Breast epithelium (tissue), 4 donors: ENCODE results near the gene MYO1G. TPM values are rescaled to one million over a fixed set of nuclear protein-coding genes. Genes with fewer than 3 reads are reported as not detected.

Experiments
- DNase-seq, 2 donors: peaks; one replicate each; pipeline ENCODE4 v3.0.0-alpha.2; 2019; ENCODE audit warnings: low spot score in 2 of 2
- H3K27ac ChIP-seq, 2 donors: fragments of 200-600 bp; sonication (generic) in 1 of 2; one replicate each; pipeline ENCODE4 v1.5.1; 2016 to 2019; ENCODE audit warnings: mild to moderate bottlenecking in 1 of 2
- H3K27me3 ChIP-seq, 2 donors: fragments of 200-600 bp; sonication (generic) in 1 of 2; one replicate each; pipeline versions ENCODE4 v1.5.1 to v1.6.0; 2017 to 2019; ENCODE audit warnings: control low read depth in 1 of 2, mild to moderate bottlenecking in 1 of 2
- H3K36me3 ChIP-seq: fragments of 200-600 bp; one replicate; pipeline ENCODE4 v1.5.1; 2019
- H3K4me1 ChIP-seq, 2 donors: fragments of 200-600 bp; sonication (generic); one replicate each; pipeline ENCODE4 v1.5.1; 2016 to 2019; ENCODE audit warnings: control low read depth in 1 of 2
- H3K4me3 ChIP-seq, 3 donors: fragments of 200-600 bp; sonication (generic); 1 replicate in 2 of 3; 2 replicates in 1 of 3; pipeline ENCODE4 v1.5.1; 2016 to 2019; ENCODE audit warnings: mild to moderate bottlenecking in 3 of 3, moderate library complexity in 2 of 3
- H3K9me3 ChIP-seq, 2 donors: fragments of 200-600 bp; sonication (generic) in 1 of 2; one replicate each; pipeline ENCODE4 v1.5.1; 2016 to 2019; ENCODE audit warnings: control low read depth in 1 of 2
- POLR2A ChIP-seq: fragments of 450-650 bp; IDR thresholded peaks from one replicate; pipeline ENCODE4 v1.6.1; 2016; ENCODE audit warnings: antibody characterized with exemption, mild to moderate bottlenecking, moderate library complexity
- POLR2AphosphoS5 ChIP-seq, 3 donors: sonication (generic); formaldehyde crosslinking; IDR thresholded peaks; one replicate each; pipeline ENCODE4 v1.6.1; 2017; ENCODE audit warnings: antibody characterized with exemption in 3 of 3
- intact Hi-C: fragments of 100-400 bp; cut with DNase I; formaldehyde crosslinking; loops from one replicate; pipeline ENCODE4 v1.15.1; 2023; ENCODE audit warnings: low total_unique reads
- total RNA-seq, 3 donors: library from RNA; depleted of rRNA; stranded (reverse); fragments of >200 nt; gene quantifications; one replicate each; pipeline ENCODE4 v1.1.0, GENCODE V29; 2016
- TF ChIP-seq, protein P1 (sequence below), 3 donors: fragments of 450-650 bp; IDR thresholded peaks; one replicate each; pipeline ENCODE4 v1.5.1; 2016 to 2017; ENCODE audit warnings: antibody characterized with exemption in 3 of 3, mild to moderate bottlenecking in 3 of 3, moderate library complexity in 3 of 3

The MYO1G gene
- total RNA-seq, 3 donors from 2014 or later, result 2.0 to 2.9 (median 2.2) TPM

DNA sequence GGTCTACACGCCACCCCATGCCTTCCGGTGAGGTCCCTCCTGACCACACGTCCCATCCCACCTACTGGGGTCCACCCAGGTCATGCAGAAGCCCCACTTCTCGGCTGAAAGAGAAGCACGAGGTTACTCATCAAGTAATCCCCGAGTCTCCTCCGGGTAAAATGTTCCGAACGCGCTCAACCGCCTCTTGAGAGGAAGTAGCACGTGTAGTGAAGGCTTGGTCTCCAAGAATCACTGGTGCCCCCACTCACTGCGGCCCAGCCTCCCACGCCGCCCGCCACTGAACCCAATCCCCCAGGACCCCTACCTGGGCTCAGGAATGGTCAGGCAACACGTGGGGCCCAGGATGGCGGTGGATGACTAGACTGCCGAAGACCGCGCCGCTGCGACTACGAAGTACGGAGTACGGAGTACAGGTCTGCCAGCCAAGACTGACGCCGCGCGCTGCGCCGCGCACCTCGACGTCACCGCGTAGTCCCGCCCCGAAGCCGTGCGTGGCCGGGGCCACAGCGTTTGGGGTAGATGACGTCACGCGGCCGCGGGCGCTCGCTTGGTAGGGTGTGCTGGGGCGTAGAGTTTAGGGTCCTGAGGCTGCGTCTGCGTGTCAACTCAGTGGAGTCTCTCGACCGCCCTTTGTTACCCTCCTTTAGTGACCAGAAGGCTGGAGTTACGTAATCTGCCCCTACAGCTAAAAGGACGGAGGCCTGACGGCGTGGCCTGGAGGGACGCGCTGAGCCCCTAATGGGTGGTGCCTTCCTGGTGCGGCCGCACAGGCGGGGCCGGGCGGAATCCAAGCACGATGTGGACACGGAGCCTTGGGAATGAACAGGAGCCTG is 7.6 kb upstream of the MYO1G start:
- H3K9me3 ChIP-seq, result no peaks in the 10 kb centered on the region
- H3K36me3 ChIP-seq, result peaks cover 18% of the 10 kb centered on the region
- peak overlapping the region; percentile 97 to 98 for H3K27ac ChIP-seq
- TF ChIP-seq, protein P1, sequence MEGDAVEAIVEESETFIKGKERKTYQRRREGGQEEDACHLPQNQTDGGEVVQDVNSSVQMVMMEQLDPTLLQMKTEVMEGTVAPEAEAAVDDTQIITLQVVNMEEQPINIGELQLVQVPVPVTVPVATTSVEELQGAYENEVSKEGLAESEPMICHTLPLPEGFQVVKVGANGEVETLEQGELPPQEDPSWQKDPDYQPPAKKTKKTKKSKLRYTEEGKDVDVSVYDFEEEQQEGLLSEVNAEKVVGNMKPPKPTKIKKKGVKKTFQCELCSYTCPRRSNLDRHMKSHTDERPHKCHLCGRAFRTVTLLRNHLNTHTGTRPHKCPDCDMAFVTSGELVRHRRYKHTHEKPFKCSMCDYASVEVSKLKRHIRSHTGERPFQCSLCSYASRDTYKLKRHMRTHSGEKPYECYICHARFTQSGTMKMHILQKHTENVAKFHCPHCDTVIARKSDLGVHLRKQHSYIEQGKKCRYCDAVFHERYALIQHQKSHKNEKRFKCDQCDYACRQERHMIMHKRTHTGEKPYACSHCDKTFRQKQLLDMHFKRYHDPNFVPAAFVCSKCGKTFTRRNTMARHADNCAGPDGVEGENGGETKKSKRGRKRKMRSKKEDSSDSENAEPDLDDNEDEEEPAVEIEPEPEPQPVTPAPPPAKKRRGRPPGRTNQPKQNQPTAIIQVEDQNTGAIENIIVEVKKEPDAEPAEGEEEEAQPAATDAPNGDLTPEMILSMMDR (IDR thresholded peaks at IDR 0.05), result peak in 1 of 3 donors; percentile 11
- peak; percentile 98 to 99 (median 99) for TF ChIP-seq POLR2AphosphoS5 (IDR thresholded peaks at IDR 0.05)
- peak; percentile 95 for TF ChIP-seq POLR2A
- DNase-seq, result peak; percentile 86 to 93
- intact Hi-C loops, result loop anchor here (10.0 kb wide), 1 partner anchor 392 kb away; no protein-coding TSS in a partner anchor
- peak overlapping the region; percentile 55 to 76 (median 59) for H3K4me3 ChIP-seq
- H3K27me3 ChIP-seq, result no peaks in the 10 kb centered on the region
- peaks cover 0 to 6% of the 10 kb centered on the region in 2 donors for H3K4me1 ChIP-seq

DNA sequence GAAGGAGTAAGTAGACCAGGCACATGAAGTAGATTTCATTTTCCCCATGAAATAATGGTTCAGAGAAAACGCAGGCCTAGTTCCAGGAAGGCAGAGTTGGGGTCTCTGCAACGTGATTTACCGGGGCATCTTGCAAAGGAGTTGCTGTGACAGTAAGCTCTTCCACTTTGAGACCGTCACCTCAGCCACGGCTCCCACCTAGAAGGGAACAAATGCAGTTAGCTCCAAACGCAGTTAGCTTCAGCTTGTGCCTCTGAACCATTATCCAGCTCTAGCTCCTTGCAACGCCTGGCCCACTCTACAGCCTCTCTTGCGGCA is 7.0 kb upstream of the MYO1G start:
- H3K4me3 ChIP-seq, result peak overlapping the region; percentile 55 to 76 (median 59)
- DNase-seq, result no peak
- no peak for TF ChIP-seq POLR2AphosphoS5 (IDR thresholded peaks at IDR 0.05)
- peaks cover 18% of the 10 kb centered on the region for H3K36me3 ChIP-seq
- peaks cover 0 to 6% of the 10 kb centered on the region in 2 donors for H3K4me1 ChIP-seq
- no peaks in the 10 kb centered on the region for H3K27me3 ChIP-seq
- intact Hi-C loops, result loop anchor here (10.0 kb wide), 1 partner anchor 391 kb away; no protein-coding TSS in a partner anchor
- peak overlapping the region; percentile 97 to 98 for H3K27ac ChIP-seq
- no peaks in the 10 kb centered on the region for H3K9me3 ChIP-seq

GRCh38 chr7:44985033-44985695 is 6.3 kb upstream of the MYO1G start:
- DNase-seq, result no peak
- H3K36me3 ChIP-seq, result peaks cover 18% of the 10 kb centered on the region
- no peaks in the 10 kb centered on the region for H3K27me3 ChIP-seq
- TF ChIP-seq, protein P1 (IDR thresholded peaks at IDR 0.05), result no peak
- no peak for TF ChIP-seq POLR2AphosphoS5 (IDR thresholded peaks at IDR 0.05)
- H3K9me3 ChIP-seq, result no peaks in the 10 kb centered on the region
- peak overlapping the region; percentile 55 to 76 (median 59) for H3K4me3 ChIP-seq
- peaks cover 0 to 6% of the 10 kb centered on the region in 2 donors for H3K4me1 ChIP-seq
- H3K27ac ChIP-seq, result peak overlapping the region; percentile 97 to 98
- intact Hi-C loops, result loop anchor here (10.0 kb wide), 1 partner anchor 390 kb away; no protein-coding TSS in a partner anchor

GRCh38 chr7:44984478-44984758 is 5.6 kb upstream of the MYO1G start:
- peak overlapping the region; percentile 97 to 98 for H3K27ac ChIP-seq
- peaks cover 18% of the 10 kb centered on the region for H3K36me3 ChIP-seq
- intact Hi-C loops, result loop anchor here (10.0 kb wide), 1 partner anchor 390 kb away; no protein-coding TSS in a partner anchor
- no peak for DNase-seq
- no peak for TF ChIP-seq POLR2A
- TF ChIP-seq, protein P1 (IDR thresholded peaks at IDR 0.05), result no peak
- no peak for TF ChIP-seq POLR2AphosphoS5 (IDR thresholded peaks at IDR 0.05)
- H3K27me3 ChIP-seq, result no peaks in the 10 kb centered on the region
- peaks cover 0 to 6% of the 10 kb centered on the region in 2 donors for H3K4me1 ChIP-seq
- H3K4me3 ChIP-seq, result peak overlapping the region in 1 of 3 donors; percentile 76
- H3K9me3 ChIP-seq, result no peaks in the 10 kb centered on the region

- TF ChIP-seq POLR2AphosphoS5 (IDR thresholded peaks at IDR 0.05) (no peak), POLR2A (no peak)
- TF ChIP-seq, protein P1 (IDR thresholded peaks at IDR 0.05), result no peak
- H3K27ac ChIP-seq, result peak overlapping the region in 1 of 2 donors; percentile 97
These were observed 5.1 kb upstream of the MYO1G start for GRCh38 chr7:44983742-44984477.

More at GRCh38 chr7:44983742-44984477, 5.1 kb upstream of the MYO1G start:
- peaks cover 0 to 6% of the 10 kb centered on the region in 2 donors for H3K4me1 ChIP-seq
- H3K4me3 ChIP-seq, result peak overlapping the region in 1 of 3 donors; percentile 76
- peaks cover 18% of the 10 kb centered on the region for H3K36me3 ChIP-seq
- no peaks in the 10 kb centered on the region for H3K9me3 ChIP-seq
- intact Hi-C loops, result loop anchor here (2.0 to 10.0 kb wide), 2 partner anchors 31 to 389 kb away; no protein-coding TSS in a partner anchor
- no peaks in the 10 kb centered on the region for H3K27me3 ChIP-seq
- no peak for DNase-seq
